T-helper 22 cell (primary cell): ENCODE results near the gene SLFN14.
"Not testable (repeated sequence)": the region's sequence is repeated elsewhere in the genome, so short reads cannot be mapped to it uniquely, and the experiment has no call there.

ENCODE experiments used
- DNase-seq: peaks from one replicate; pipeline ENCODE4 v3.0.0-alpha.2; 2020; ENCODE audit warnings: low read depth

The SLFN14 gene

DNA sequence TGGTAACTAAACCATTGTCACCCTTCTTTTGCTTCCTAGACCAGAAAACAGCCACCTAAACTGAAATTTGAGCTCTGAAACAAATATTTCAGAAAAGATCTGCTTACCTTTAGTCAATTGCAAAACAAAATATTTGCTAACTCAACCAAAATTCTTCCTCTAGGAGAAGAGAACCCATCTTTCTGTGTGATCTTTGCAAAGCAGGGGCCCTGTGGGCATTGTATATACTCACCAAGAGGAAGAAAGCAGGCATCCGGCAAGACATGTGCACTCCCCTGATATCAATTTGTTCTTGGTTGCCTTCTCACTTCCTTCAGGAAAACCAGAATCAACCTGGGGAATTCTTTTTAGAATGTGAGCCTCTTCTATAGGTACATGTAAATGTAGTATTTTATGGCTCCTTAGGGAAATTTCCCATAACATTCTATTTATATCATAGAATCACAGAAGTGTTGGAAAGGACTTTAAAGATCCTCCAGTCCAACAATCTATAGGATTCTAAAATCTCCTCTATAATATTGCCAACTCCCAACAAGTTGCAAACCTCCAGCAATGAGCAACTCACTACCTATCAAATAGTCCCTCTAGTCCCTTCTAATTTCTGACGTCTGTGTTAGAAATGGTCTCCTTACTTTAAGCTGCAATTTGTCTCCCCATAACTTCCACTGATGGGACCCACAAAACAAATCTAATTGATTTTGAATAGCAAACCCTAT is 966 bp downstream of the SLFN14 start:
- DNase-seq: no peak

- no peak for DNase-seq
These were observed 3.3 kb downstream of the SLFN14 start for GRCh38 chr17:35557353-35557752.

- DNase-seq: no peak
These were observed 4.9 kb downstream of the SLFN14 start for GRCh38 chr17:35555691-35556090.

GRCh38 chr17:35554668-35555067 is 6.0 kb downstream of the SLFN14 start:
- DNase-seq: no peak

DNA sequence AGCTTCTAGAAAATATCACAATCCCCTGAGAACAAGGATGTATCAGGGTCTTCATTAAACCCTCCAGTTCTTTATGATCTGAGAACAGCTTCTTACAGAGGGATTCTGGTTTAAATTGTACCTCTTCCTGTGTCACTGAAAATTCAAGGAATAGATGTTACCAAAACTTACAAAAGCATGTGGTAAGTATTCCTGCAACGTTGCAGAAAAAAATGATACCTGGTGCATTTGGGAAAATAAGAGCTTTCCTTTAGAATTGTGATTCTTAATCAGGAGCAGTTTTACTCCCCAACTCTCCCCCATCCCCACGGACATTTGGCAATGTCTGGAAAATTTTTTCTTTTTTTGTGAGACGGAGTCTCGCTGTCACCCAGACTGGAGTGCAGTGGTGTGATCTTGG is 7.3 kb downstream of the SLFN14 start:
- DNase-seq: no peak

DNA sequence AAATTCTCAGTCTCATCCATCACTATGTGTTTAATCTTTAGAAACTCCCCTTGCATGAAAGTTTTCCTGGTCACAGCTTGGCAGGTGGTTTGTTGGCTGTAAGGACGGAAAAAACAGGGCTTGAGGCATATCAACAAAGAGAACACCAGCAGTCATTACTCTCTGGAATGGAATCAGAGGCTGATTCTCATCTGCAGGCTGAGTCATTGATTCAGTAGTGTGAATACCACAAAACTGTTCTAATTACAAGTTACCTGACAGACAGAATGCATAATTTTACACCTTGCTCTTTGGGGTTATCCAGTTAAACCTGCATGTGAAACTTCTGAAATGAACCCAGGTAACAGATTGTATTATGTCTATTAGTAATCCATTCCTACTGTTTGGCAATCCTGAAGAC is 11.6 kb downstream of the SLFN14 start:
- DNase-seq: no peak

DNA sequence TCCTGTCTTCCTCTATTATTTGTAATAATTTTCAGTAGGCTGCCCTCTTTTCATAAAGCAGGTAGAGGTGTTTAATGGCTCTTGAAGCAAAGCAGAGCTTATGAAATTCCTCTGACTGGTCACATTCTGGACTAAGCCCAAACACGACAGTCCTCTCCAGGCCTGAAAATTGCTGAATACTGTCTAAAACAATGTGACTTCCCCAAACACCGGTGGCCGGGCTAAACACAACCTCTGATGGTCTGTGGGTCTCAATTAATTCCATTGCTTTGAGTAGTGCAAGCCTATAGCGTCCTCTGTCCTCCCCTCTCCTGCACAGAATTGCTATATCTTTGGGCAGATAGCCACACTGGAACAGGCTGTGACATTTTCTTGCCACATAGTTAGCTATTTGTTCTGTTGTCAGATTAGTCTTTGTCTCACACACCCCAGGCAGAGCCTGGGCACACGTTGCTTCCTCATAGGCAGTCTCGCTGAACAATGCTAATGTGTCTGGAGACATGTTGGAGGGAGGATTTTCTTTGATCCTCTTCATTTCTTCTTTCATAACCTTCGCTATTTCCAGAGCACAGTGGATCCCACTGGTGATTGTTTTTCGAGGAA is 12.3 kb downstream of the SLFN14 start:
- no peak for DNase-seq

DNA sequence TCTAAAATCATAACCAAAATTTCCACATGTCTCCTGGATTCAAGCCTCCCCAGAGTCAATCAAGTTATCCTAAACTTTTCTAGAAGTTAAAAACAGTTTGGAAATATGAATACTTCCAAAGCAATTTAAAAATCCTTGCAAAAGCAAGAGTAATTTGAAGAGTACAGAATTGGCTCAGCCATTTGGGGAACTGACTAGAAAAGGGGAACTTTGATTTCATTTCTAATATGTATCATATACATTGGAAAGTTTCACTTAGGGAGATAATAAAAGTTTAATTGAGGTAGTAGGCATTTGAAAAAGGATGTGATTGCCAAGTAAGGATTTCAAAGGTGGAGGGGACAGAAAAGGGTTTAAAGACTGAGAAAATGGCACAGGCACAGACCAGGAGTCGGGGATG is 14.1 kb downstream of the SLFN14 start:
- DNase-seq: no peak

DNA sequence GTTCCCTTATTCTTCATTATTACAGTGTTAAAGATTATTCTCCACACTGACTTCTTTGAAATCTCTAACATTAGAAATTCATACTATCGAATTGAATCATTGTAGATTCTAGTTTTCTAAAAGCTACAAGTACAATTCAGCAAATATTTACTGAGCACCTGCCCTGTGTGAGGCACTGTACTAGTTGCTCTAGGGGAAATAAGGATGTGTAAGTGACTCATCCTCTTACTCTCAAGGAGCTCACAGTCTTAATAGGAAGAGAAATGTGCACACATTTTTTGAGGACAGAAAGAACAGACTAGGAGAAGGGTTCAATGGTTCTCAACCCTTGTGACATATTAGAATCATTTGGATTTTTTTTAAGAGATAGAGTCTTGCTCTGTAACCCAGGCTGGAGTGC is 15.5 kb downstream of the SLFN14 start:
- no peak for DNase-seq

- DNase-seq: no peak
These were observed 16.8 kb downstream of the SLFN14 start for GRCh38 chr17:35543856-35544255.

DNA sequence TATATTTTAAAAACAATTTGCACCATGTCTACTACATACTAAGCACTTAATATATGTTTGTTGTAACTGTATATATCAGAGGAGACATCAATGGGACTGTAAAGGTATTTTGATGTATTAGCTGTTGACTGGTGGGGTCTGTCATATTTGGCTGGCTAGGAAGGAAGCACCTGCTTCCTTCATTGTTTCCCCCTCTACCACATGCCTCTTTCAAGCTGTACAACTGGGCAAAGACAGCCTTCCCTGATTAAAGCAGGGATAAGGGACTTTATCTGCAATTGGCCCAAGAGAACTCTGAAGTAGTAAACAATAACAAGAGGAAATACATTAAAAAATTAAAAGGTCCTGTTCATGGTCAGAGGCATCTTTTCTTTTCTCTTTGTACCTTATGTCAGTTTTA is 17.6 kb downstream of the SLFN14 start:
- DNase-seq: no peak

DNA sequence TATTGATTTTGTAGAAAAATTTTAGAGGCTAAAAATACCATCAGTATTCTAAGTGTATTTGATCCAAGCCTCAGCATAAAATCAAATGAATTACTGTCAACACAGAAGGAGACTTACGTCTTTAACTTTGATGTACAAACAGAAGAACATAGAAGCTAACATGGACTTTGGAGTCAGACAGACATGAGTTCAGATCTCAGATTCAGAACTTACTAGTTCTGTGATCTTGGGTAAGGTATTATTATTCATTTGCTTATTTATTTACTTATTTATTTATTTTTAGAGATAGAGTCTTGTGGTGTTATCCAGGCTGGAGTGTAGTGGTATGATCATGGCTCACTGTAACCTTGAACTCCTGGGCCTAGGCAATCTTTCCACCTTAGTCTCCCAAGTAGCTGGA is 19.2 kb downstream of the SLFN14 start:
- DNase-seq: no peak

- no peak for DNase-seq
These were observed 19.8 kb downstream of the SLFN14 start for GRCh38 chr17:35540589-35541404.

DNA sequence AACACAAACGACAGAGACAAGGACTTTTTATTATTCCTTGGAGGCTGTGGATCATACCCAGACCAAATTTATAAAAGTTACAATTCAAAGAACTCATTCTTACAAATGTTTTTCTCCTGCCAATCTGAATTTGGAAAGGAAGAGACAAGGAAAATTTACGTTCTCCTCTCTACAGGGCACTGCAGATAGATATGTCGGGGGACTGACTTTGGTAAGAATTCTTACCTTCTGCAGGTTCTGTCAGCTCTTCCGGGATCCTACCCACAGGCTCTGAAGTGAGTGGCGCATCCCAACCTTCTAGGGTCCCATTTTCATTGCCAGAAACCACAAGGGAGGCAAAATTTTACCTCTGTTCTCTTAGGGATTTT is 21.0 kb downstream of the SLFN14 start:
- DNase-seq: no peak

GRCh38 chr17:35537601-35538141 is 22.9 kb downstream of the SLFN14 start, which contains the start of gene SLFN12L:
Gene SLFN12L, minus strand, starts transcription at chr17:35537678. Its CDS starts 15,314 bp downstream, at chr17:35522364.
- DNase-seq: no peak

DNA sequence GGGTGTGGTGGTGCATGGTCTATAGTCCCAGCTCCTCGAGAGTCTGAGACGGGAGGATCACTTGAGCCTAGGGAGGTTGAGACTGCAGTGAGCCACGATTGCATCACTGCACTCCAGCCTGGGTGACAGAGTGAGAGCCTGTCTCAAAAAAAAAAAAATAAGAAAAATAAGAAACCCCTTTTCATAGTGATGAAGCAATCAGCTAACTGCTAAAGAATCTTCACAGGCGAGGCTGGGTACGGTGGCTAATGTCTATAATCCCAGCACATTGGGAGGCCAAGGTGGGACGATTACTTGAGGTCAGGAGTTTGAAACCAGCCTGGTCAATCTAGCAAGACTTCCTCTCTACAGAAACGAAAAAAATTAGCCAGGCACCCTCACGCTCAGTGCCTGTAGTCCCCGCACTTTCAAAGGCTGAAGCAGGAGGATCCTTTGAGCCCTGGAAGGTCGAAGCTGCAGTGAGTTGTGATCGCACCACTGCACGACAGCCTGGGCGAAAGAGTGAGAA is 23.9 kb downstream of the SLFN14 start:
- DNase-seq: no peak

- not testable (repeated sequence) for DNase-seq
These were observed 25.2 kb downstream of the SLFN14 start for GRCh38 chr17:35535406-35535805.

DNA sequence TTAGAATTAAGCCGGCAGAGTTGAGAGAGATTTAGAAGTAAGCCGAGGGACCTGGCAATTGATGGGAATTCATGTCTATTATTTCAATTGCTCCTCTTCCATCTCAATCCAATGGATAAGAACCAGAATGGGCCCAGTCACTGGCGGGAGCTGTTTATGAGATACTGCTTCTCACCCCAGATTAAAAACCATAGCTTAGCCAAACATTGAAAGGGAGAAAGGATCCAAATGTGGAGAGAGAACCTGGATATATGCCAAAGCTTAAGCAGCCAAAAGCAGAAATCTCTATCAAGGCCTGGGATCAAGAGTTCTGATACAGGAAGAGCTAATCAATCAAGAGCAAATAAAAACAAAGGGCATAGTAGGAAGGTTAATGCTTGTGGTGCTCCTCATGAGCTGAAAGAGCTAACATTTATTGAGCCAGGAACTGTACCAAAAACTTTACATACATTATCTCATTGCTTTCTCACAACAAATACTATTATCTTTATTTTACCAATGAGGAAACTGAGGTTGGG is 26.0 kb downstream of the SLFN14 start:
- DNase-seq: no peak

- DNase-seq: no peak
These were observed 29.5 kb downstream of the SLFN14 start for GRCh38 chr17:35531160-35531559.

GRCh38 chr17:35529866-35530265 is 30.8 kb downstream of the SLFN14 start:
- no peak for DNase-seq

- not testable (repeated sequence) for DNase-seq
These were observed 31.3 kb downstream of the SLFN14 start for GRCh38 chr17:35529326-35529725.

- DNase-seq: no peak
These were observed 37.3 kb downstream of the SLFN14 start for GRCh38 chr17:35523296-35523695.
